WERI-Rb-1 (cell line): ENCODE data around the gene ARID5A.

Experiments
- DNase-seq: peaks from one replicate; pipeline ENCODE4 v3.0.0-alpha.2; 2020
- H3K27ac ChIP-seq: fragments of 250-450 bp; sonication (Bioruptor Pico); 2 replicates; pipeline ENCODE4 v1.5.1; 2020; ENCODE audit warnings: mild to moderate bottlenecking, moderate library complexity
- H3K27me3 ChIP-seq: fragments of 250-450 bp; sonication (Bioruptor Pico); 2 replicates; pipeline ENCODE4 v1.5.1; 2021; ENCODE audit warnings: mild to moderate bottlenecking, low read depth, moderate library complexity; ENCODE audit not compliant: insufficient read depth, severe bottlenecking
- H3K36me3 ChIP-seq: fragments of 250-450 bp; sonication (Bioruptor Pico); 2 replicates; pipeline ENCODE4 v1.5.1; 2020; ENCODE audit warnings: mild to moderate bottlenecking, moderate library complexity
- H3K4me3 ChIP-seq: 2 replicates; pipeline ENCODE4 v1.5.1; 2011; ENCODE audit warnings: low read depth, mild to moderate bottlenecking, control low read depth, low read length
- H3K9me3 ChIP-seq: fragments of 250-450 bp; sonication (Bioruptor Pico); 2 replicates; pipeline ENCODE4 v1.5.1; 2021; ENCODE audit warnings: mild to moderate bottlenecking, moderate library complexity; ENCODE audit not compliant: severe bottlenecking
- CTCF ChIP-seq: IDR thresholded peaks from 2 replicates; pipeline ENCODE4 v1.5.1; 2011; ENCODE audit warnings: low read depth, mild to moderate bottlenecking, control low read depth, inconsistent platforms, low read length

The ARID5A gene

GRCh38 chr2:96506016-96506906 is 30.3 kb upstream of the ARID5A start:
- no peak for TF ChIP-seq CTCF
- no peaks in the 10 kb centered on the region for H3K36me3 ChIP-seq
- H3K4me3 ChIP-seq = no peak overlapping the region
- DNase-seq = no peak
- no peaks in the 10 kb centered on the region for H3K9me3 ChIP-seq
- H3K27me3 ChIP-seq = no peaks in the 10 kb centered on the region
- H3K27ac ChIP-seq = no peak overlapping the region

DNA sequence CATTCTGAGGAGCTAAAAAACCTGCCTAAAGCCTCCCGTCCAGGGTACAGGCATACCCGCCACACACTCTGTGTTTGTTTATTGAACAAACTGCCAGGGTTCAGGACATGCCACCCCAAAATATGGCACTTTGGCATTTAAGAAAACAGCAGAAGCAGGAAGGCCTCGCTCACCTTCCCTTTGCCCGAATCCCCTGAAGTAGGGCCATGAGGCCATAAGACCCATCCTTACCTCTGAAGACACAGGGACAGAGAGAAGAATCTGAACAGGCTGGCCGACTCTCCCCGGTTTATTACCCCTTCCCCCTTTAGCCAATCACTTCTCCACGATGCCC is 29.7 kb upstream of the ARID5A start:
- Histone ChIP-seq H3K4me3 (no peak overlapping the region), H3K36me3 (no peaks in the 10 kb centered on the region), H3K9me3 (no peaks in the 10 kb centered on the region), H3K27me3 (no peaks in the 10 kb centered on the region), H3K27ac (no peak overlapping the region)
- no peak for TF ChIP-seq CTCF
- DNase-seq = no peak

GRCh38 chr2:96507957-96508520 is 28.5 kb upstream of the ARID5A start:
- no peaks in the 10 kb centered on the region for H3K36me3 ChIP-seq
- H3K9me3 ChIP-seq = no peaks in the 10 kb centered on the region
- H3K4me3 ChIP-seq = peak overlapping the region; percentile 44
- DNase-seq = peak; percentile 79
- TF ChIP-seq CTCF = peak; percentile 85
- H3K27me3 ChIP-seq = no peaks in the 10 kb centered on the region
- no peak overlapping the region for H3K27ac ChIP-seq

- Histone ChIP-seq H3K27ac (no peak overlapping the region), H3K9me3 (no peaks in the 10 kb centered on the region), H3K36me3 (no peaks in the 10 kb centered on the region), H3K4me3 (peak overlapping the region; percentile 44), H3K27me3 (no peaks in the 10 kb centered on the region)
- DNase-seq = no peak
- no peak for TF ChIP-seq CTCF
These were observed 27.9 kb upstream of the ARID5A start for GRCh38 chr2:96508521-96509113.

DNA sequence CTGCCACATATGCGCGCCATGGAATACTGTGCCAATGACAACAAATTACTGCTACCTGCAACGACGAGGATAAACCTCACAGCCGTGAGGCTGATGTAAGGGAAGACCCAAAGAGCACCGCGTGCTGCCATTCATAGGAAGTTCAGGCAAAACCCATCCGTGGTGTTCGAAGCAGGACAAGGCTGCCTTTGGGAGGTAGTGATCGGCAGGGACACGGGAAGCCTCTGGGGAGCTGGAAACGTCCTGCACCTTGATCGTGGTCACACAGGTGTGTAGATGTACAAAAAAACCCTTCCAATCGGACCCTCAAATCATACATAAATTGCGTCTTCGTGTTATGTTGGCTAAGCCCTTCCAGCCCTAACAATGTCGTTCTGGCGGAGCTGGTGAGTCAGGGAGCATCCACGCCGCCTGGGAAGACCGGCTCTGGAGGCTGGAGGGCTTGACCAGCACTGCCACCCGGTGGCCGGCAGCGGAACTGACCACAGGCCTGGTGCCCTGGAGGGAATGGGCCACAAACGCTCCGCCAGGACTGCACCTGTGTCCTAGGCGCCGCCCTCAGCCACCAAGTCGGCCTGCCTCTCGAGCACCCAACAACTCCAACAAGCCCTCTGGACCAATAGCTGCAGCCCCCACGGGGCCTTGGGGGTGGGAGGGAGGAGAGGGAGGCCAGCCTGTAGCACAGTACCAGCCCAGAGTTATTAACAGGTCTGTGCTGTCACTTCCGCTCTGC is 27.3 kb upstream of the ARID5A start:
- peak; percentile 89 for DNase-seq
- H3K9me3 ChIP-seq = no peaks in the 10 kb centered on the region
- H3K4me3 ChIP-seq = no peak overlapping the region
- no peak overlapping the region for H3K27ac ChIP-seq
- H3K36me3 ChIP-seq = no peaks in the 10 kb centered on the region
- H3K27me3 ChIP-seq = no peaks in the 10 kb centered on the region
- TF ChIP-seq CTCF = peak; percentile 98
